HG03175 (cell line): ENCODE measurements around the gene TMEM205.
"Not testable (repeated sequence)": the region's sequence is repeated elsewhere in the genome, so short reads cannot be mapped to it uniquely, and the experiment has no call there.

Experiments used
- ATAC-seq: cut with Tn5 transposase; IDR thresholded peaks from one replicate; pipeline ENCODE4 v1.9.1; 2021; ENCODE audit warnings: mild to moderate bottlenecking, moderate library complexity; ENCODE audit not compliant: unreplicated experiment

Gene TMEM205

DNA sequence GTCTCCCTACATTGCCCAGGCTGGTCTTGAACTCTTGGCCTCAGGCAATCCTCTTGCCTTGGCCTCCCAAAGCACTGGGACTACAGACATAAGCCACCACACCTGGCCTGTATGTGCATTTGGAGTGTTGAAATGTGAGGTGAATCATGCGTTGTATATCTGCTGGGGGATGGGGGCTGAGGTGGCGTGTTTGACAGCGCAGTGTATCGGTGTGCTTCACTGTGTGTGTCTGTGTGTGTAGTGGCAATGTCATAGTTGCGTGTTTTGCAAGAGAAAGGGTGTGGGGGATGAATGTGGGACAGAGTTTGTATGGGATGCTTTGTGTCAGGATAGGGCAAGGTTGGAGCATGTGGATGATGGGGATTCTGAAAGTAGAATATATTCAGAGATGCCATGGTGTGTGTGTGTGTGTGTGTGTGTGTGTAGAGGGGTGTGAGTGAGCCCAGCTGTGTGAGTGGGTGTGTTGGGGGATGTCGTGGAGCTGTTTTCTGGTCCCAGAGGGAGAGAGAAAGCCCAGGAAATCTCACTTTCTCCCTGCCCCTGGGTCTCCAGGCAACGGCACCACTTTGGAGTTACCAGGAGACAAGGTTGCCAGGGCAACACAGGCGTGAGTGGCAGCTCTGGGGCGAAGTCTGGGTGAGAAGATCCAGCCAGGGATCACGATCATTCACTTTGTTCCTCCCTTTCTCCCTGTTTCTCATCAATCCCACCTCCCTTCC is 27.3 kb upstream of the TMEM205 start:
- ATAC-seq = no peak

DNA sequence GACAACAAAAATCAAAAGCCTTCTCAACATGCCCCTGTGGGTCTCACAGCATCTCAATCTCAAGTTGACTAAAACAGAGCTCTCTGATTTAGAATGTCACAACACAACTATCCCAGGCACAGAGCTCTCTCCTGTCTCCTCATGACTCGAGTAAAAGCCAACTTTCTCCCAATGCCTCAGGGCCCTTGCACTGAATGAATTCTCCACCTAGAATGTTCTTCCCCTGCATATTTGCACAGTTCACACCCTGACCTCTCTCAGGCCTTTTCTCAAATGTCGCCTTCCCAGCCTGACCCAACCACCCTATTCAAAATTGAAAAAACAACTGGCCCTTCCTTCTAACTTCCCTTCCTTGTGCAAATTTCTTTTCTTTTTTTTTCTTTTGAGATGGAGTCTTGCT is 24.7 kb upstream of the TMEM205 start:
- no peak for ATAC-seq

DNA sequence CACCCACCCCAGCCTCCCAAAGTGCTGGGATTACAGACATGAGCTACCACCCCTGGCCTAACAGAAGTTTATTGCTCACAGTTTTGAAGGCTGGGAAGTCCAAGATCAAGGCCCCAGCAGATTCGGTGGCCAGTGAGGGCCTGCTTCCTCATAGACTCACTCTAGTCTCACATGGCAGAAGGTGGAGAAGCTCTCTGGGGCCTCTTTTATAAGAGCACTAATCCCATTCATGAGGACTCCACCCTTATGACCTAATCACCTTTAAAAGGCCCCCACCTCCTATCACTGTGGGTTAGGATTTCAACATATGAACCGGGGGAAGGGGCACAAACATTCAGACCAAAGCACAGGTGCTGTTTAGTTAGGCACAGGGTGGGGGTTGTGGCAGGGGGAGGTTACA is 21.5 kb upstream of the TMEM205 start:
- no peak for ATAC-seq

DNA sequence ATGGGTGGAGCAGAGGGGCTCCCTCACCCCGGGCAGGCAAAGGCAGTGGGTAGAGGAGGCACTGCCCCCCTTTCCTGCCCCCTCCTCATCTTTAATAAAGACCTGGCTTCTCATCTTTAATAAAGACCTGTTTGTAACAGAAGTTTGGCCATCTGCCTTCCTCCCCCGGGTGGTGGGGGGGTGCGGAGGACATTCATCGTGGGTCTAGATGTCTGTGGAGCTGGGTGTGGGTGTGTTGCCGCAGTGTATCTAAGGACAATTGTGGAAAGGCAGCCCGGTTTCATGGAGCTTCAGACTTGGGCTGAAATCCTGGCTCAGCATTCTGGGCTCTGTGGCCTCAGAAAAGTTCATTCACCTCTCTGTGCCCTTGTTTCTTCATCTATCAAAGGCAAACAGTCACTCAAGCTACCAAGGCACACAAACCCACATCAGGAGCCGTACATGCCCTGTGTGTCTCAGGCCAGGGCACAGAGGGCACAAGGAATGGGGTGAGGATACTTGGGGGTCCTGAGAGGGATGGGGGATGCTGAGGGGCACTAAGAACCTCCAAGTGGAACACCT is 19.6 kb upstream of the TMEM205 start:
- no peak for ATAC-seq

DNA sequence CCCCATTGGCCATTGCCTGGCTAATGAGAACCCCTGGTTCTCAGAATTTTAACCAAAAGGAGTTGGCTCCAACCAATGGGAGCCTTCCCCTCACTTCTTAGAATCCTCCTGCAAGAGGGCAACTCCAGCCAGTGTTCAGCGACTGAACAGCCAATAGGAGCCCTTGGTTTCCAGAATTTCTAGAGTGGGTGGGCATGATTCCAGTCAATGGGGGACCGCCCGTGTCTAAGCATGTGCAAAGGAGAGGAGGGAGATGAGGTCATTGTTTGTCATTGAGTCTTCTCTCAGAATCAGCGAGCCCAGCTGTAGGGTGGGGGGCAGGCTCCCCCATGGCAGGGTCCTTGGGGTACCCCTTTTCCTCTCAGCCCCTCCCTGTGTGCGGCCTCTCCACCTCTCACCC is 18.9 kb upstream of the TMEM205 start:
- no peak for ATAC-seq

DNA sequence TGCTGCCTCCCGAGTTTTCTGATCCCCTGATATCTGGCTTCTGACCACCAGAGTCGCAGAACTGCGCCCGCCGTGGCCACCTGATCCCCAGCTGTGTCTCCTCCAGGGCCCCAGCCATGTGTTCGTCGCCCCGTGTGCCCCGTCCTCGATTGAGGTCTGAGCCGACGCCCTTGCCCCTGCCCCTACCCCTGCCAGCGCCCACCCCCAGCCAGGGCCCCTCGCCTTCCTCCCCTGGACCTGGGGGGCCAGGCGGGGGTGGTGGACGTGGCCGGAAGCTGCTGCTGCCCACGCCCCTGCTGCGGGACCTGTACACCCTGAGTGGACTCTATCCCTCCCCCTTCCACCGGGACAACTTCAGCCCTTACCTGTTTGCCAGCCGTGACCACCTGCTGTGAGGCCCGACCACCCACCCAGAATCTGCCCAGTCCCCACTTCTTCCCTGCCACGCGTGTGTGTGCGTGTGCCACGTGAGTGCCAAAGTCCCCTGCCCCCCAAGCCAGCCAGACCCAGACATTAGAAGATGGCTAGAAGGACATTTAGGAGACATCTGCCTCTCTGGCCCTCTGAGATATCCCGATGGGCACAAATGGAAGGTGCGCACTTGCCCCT is 18.3 kb upstream of the TMEM205 start:
- no peak for ATAC-seq

DNA sequence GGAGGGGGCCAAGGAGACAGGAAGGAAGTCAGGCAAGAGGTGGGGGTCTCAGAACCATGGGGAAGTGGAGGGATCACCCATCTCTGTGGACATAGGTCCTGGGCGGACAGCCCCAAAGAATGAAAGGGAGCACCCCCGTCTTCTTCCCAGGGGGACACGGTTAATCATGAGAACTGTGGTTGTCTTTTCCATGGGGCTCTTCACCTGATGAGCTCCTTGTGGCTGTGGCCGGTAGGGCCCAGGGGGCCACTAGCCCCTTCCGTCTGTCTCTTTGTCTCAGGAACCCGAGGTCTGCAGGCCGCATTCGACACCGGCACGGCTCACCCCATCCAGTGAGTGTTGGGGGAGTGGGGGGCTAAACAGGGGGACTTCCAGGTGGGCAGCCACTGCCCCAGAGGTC is 17.8 kb upstream of the TMEM205 start:
- ATAC-seq = no peak

DNA sequence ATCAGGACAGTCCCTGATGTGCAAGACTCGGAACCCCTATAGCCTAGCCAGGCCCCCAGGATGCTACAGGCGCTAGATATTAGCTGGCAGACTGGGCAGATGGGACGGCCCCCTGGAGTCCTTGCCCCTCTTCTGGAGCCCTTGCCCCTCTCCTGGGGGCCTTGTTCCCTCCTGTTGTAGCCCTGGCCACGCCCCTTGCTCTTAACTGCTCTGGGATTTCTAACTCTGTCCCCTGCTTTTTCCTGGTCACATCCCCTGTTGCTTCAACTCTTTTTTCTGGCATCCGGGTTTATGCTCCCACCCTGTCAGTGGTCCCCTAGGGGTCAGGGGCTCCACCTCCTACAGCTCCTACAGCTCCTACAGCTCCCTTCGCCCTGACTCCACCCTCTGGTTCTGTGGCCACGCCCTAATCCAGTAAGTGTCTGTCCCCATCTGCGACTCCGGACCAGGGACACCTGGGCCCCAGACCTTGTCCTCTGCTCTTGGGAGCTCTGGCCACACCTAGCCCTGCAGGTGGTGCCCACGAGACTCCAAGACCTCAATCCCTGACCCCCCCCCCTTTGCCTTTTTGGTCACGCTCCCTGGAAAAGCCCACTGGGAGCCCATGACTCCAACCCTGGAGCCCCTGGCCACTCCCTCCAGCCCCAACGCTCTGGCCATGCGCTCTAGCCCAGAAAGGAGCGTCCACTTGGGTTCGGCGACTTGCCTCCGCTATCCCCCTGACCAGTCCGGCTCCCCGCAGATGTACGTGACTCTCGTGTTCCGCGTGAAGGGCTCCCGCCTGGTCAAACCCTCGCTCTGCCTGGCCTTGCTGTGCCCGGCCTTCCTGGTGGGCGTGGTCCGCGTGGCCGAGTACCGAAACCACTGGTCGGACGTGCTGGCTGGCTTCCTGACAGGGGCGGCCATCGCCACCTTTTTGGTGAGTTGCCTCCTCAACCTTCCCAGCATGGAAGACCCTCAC is 16.0 kb upstream of the TMEM205 start:
- no peak for ATAC-seq

DNA sequence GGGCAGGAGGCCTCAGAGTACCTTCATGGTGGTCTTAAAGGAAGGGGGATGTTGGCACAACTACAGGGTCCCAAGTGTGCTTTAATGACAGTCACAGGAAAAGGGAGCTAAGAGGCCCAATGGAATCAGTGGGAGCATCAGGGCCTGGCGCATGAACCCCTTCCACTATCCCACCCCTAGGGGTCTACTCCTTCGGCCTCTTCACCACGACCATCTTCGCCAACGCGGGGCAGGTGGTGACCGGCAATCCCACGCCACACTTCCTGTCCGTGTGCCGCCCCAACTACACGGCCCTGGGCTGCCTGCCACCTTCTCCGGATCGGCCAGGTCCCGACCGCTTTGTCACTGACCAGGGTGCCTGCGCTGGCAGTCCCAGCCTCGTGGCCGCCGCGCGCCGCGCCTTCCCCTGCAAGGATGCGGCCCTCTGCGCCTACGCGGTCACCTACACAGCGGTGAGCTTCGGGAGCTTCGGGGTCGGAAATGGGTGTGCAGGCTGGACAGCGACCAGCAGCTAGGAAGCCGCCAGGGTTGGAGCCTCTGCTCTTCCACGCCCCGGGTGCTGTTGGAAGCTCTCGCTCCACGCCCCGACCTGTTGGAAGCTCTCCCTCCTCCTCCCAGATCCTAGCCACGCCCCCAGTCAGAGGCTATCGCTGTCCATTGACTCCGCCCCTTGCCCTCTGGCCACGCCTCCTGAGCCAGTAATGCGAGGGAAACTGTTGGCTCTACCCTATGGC is 15.1 kb upstream of the TMEM205 start:
- ATAC-seq = no peak

DNA sequence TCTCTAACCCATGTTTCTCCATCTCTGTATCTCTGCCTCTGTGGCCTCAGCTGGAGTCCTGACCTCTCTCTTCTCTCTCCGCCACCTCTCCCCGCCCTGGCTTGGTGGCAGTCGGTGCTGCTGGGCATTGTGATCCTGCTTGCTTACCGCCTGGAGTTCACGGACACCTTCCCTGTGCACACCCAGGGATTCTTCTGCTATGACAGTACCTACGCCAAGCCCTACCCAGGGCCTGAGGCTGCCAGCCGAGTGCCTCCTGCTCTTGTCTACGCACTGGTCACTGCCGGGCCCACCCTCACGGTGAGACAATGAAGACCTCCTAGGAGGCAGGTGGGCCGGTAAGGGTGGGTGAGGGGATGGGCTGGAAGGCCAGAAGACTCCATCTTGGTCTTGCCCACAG is 13.4 kb upstream of the TMEM205 start:
- ATAC-seq = no peak

DNA sequence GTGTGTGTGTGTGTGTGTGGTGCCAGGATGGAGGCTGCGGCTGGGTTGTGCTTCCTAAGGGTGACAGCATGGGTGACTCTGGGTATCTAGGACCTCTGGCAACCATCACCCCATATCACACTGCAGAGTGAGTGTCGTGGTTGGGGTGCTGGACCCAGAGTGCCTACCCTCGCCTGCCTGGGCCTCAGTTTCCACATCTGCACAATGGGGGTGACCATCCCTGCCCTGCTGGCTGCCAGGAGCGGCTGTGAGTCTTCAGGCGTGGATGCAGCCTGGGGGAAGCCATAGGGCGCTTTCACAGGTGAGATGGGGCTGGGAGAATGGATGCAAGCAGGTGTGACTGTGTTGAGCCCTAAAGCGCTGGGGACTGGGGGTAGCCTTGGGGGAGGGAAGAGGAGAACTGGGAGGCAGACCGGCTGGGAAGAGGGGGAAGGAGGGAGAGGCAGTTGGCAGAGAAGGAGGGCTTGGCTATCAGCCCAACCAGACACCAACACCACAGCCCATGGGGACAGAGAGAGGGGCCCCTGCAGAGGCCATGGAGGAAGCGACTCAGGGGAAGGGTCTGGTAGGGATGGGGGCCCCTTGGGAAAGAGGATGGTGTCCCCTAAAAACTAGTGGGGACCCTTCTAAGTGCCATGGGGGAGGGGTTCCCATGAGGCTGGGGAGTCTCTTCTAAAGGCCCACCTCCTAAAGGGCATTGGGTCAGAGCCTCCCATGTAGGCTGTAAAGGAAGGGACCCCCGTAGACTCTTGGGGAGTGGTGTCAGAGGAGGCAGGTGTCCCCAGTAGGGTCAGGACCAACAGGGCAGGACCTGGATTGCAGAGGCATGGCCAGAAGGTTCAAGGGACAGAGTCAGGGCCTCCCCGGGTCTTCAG is 10.8 kb upstream of the TMEM205 start:
- ATAC-seq = no peak

DNA sequence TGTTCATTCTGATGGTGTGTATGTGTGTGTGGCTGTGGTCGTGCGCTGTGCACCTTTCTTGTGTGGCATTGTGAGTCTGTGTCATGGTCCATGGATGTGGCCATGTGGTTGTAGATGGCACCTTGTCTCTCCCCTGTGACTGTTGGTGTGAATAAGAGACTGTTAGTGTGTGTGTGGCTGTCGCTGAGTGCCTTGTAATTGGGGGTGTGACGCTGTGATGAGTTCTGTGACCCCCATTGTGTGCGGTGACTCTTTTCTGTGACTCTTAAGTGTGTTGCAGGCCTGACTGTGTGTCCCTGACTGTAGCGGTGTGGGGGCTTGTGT is 10.0 kb upstream of the TMEM205 start:
- ATAC-seq = no peak

DNA sequence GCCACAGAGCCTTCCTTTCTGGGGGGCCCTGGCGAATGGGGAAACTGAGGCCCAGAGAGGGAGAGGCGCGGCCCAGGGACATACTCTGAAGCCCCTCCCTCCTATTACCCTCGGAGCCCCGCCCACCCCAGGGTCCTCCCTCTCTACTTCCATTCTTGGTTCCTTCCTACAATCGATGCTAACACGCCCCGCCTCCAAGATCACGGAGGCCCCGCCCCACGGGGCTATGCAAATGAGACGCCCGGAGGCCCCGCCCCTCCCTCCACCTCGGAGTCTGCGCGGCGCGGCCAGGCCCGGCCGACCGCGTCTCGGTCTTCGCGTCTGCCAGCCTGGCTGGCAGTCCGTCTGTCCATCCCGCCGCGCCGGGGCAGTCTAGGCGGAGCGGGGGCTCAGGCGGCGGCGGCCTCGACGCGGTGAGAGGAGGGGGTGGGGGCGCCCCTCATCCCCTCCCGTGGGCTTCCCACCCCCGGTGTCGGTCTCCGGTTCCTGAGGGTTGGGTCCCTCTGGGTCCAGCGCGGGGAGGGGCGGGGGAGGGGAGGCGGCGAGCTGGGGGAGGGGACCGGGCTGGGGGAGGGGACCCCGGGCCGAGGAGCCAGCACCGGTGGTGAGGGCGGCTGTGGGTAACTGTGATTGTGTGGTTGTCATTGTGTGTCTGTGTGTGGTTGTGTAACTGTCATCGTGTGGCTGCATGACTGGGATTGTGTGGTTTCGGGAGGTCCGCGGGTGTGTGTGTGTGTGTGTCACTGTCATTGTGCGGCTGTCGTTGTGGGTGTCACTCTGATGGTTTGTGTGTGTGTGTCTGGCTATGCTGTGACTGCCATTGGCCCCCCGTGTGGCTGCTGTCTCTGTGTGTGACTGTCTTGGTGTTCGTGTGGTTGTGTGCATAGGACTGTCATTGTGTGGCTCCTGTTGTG is 9.3 kb upstream of the TMEM205 start, which contains the start of gene PLPPR2:
TSS of gene PLPPR2 (plus strand) at position 273 of the 914 bp plus-strand sequence. CDS start 2,242 bp downstream, outside the sequence.
- ATAC-seq = no peak

DNA sequence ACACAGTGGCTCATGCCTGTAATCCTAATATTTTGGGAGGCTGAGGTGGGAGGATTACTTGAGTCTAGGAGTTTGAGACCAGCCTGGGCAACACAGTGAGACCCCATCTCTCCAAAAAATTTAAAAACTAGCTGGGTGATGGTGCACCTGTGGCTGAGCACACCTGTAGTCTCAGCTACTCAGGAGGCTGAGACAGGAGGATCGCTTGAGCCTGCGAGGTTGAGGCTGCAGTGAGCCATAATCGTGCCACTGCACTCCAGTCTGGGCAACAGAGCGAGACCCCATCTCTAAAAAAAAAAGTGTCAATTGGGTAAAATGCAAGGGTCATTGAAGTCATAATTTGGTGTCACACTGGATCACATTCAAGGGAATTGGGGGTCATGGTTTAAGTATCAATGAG is 8.0 kb upstream of the TMEM205 start:
- not testable (repeated sequence) for ATAC-seq

DNA sequence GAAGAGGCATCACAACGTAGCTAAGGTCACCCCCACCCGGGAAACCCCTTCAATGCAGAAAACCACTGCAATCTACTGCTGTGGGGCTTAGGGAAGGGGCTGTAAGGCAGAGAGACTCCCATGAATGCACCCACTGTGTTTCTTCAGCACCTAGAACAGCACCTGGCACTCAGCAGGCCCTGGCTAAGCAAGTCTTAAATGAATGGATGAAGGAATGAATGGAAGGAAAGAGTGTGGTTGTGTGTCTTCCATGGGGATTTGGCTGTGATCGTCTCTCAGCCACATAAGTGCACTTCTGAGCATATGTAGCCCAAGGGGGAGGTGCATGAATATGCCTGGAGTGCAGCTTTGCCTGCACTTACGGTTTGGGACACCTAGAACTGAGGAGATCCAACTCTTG is 3.1 kb upstream of the TMEM205 start:
- no peak for ATAC-seq

DNA sequence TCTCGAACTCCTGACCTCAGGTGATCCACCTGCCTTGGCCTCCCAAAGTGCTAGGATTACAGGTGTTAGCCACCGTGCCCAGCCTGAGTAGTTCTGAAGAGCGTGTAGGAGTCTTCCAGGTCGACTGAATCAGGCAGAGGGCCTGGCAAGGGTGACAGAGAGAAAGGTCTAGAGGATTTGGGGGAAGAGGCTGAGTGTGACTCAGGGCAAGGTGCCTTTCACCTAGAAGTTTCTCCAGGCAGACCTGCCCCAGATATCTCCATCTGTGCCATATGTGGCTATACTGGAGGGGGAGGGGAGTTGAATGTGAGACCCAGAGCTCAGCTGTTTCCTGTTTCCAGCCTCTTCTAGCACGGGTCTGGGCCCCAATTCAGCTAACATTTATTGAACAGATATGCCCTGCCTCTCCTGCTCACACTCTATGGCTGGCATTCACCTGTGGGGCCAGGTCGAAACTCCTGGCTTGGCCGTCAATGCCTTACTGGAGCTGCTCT is 1.5 kb upstream of the TMEM205 start:
- ATAC-seq = no peak

DNA sequence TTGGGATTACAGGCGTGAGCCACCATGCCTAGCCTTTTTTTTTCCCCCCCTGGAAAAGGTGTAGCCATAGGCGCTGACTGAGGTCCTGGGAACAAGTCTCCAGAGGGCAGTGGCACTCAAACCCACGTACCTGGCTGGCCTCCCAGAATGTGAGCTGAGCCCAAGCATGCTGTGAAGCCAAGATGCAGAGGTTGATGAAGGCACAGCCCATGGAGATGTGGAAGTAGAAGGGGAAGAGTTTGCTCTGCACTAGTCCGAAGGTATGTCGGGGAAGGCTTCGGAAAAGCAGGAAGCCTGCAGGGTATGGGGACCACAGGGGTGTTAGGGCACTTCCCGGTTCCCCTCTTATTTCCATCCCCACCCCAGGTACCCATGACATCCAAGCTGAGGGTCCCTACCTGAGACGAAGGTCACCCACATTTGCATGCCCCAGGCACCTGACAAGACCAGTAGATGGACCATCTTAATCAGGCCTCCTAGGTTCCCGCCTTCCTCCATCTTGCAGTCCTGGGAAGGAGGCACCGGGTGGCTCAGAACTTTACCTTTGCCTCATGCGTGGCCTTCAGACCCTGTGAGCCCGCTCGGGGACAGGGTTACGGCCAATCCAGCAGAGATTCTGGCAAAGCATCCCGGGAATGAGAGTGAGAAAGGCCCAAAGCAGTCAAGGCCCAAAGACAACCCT is 805 bp downstream of the TMEM205 start:
- no peak for ATAC-seq

DNA sequence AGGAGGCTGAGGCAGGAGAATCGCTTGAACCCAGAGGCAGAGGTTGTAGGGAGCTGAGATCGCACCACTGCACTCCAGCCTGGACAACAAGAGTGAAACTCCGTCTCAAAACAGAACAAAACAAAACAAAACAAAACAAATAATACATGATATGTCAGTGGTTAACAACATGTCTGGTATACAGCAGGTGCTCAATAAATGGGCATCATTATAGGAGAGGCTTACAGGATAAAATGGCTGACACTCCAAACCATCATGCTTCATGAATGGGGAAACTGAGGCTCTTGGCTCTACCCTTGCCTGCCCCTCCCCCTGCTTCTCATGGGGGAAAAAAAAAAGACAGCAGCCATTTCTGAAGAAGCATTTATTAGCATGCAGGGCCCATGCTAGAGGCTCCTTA is 3.6 kb downstream of the TMEM205 start:
- ATAC-seq = no peak
